OCI-LY7 (cell line): ENCODE results near the gene EVI5. TPM values are rescaled to one million over a fixed set of nuclear protein-coding genes. Genes with fewer than 3 reads are reported as not detected.
A peak's percentile ranks its signal among the peaks of the same experiment; 100 is the strongest.

Experiments
- BruUV-seq: library from RNA; stranded (reverse); fragments of 400-500 nt; replicated peaks from 2 replicates; lab custom pipeline; 2021; lab: Mats Ljungman, UMichigan
- CTCF ChIA-PET: fragments of 300-600 bp; sonication (Branson Sonifier 250); formaldehyde crosslinking; loops from one replicate; lab custom pipeline; 2022; ENCODE audit warnings: antibody characterized with exemption; ENCODE audit not compliant: unreplicated experiment; lab: Charles Lee
- POLR2A ChIA-PET: fragments of 300-600 bp; sonication (Branson Sonifier 250); formaldehyde crosslinking; loops from one replicate; lab custom pipeline; 2022; ENCODE audit warnings: antibody characterized with exemption; lab: Charles Lee
- DNase-seq: peaks from one replicate; pipeline ENCODE4 v3.0.0-alpha.2; 2015; ENCODE audit warnings: low spot score
- H2AFZ ChIP-seq: fragments of 200-600 bp; sonication (generic), shearing (Covaris generic); 2 replicates; pipeline ENCODE4 v1.6.1; 2014; ENCODE audit warnings: mild to moderate bottlenecking, antibody characterized with exemption, low read length, moderate library complexity
- H3K27ac ChIP-seq: fragments of 200-600 bp; sonication (generic); 2 replicates; pipeline ENCODE4 v1.5.1; 2014; ENCODE audit warnings: mixed run types, low read depth, mild to moderate bottlenecking, moderate library complexity, low read length, inconsistent platforms; ENCODE audit not compliant: poor library complexity, severe bottlenecking
- H3K36me3 ChIP-seq: fragments of 200-600 bp; sonication (generic); 2 replicates; pipeline ENCODE4 v1.6.1; 2014; ENCODE audit warnings: mild to moderate bottlenecking, antibody characterized with exemption, low read length, moderate library complexity, mixed read lengths; ENCODE audit not compliant: insufficient read depth
- H3K4me1 ChIP-seq: fragments of 200-600 bp; sonication (generic); 2 replicates; pipeline ENCODE4 v1.5.1; 2014; ENCODE audit warnings: mild to moderate bottlenecking, low read length; ENCODE audit not compliant: insufficient read depth, poor library complexity, severe bottlenecking
- H3K4me2 ChIP-seq: fragments of 200-600 bp; sonication (generic); 2 replicates; pipeline ENCODE4 v1.6.1; 2014; ENCODE audit warnings: mild to moderate bottlenecking, low read length
- H3K4me3 ChIP-seq: fragments of 200-600 bp; sonication (generic); 2 replicates; pipeline ENCODE4 v1.5.1; 2014; ENCODE audit warnings: mild to moderate bottlenecking, low read depth, low read length; ENCODE audit not compliant: poor library complexity, severe bottlenecking
- H3K79me2 ChIP-seq: fragments of 200-600 bp; sonication (generic); 2 replicates; pipeline ENCODE4 v1.6.1; 2016; ENCODE audit warnings: low read depth, mild to moderate bottlenecking, low read length, moderate library complexity, mixed read lengths; ENCODE audit not compliant: insufficient read depth
- H3K9me2 ChIP-seq: fragments of 200-600 bp; sonication (generic); 2 replicates; pipeline ENCODE4 v1.6.1; 2016; ENCODE audit warnings: mild to moderate bottlenecking, low read length, mixed read lengths; ENCODE audit not compliant: insufficient read depth
- H3K9me3 ChIP-seq: fragments of 200-600 bp; sonication (generic); 2 replicates; pipeline ENCODE4 v1.6.1; 2014; ENCODE audit warnings: mild to moderate bottlenecking, mixed run types, low read length, mixed read lengths
- H4K20me1 ChIP-seq: fragments of 200-600 bp; sonication (generic); 2 replicates; pipeline ENCODE4 v1.6.1; 2014; ENCODE audit warnings: mild to moderate bottlenecking, antibody characterized with exemption, low read length, moderate library complexity, mixed read lengths; ENCODE audit not compliant: insufficient read depth
- CTCF ChIP-seq: fragments of 200-600 bp; sonication (generic); conservative IDR thresholded peaks from 2 replicates; pipeline ENCODE4 v1.5.1; 2014; ENCODE audit warnings: mild to moderate bottlenecking, antibody characterized with exemption, low read length, moderate library complexity, mixed read lengths
- EZH2phosphoT487 ChIP-seq: fragments of 200-600 bp; sonication (generic); IDR thresholded peaks from 2 replicates; pipeline ENCODE4 v1.6.1; 2018; ENCODE audit warnings: low read depth, borderline replicate concordance, mild to moderate bottlenecking, mixed run types, antibody characterized with exemption, low read length, moderate library complexity, mixed read lengths
- intact Hi-C: fragments of 100-400 bp; cut with micrococcal nuclease; formaldehyde crosslinking; loops from one replicate; pipeline ENCODE4 v1.10.0; 2022; ENCODE audit not compliant: unreplicated experiment
- small RNA-seq: library from RNA; depleted of rRNA; stranded (forward); fragments of <200 nt; gene quantifications from one replicate; pipeline ENCODE3, GENCODE V24; 2014
- total RNA-seq, 2 experiments: library from RNA; depleted of rRNA in 1 of 2; stranded (reverse); fragments of >200 nt in 1 of 2; shearing (Covaris generic) in 1 of 2; gene quantifications; 2 replicates each; pipeline ENCODE4 v1.2.3, GENCODE V29; 2014 to 2022

Gene EVI5
- total RNA-seq, 2 experiments from 2014 or later, result 15.1 to 27.8 TPM

- intact Hi-C loops, result no loop called here
- peak; percentile 42 for DNase-seq
- Histone ChIP-seq H3K4me1 (no peaks in the 10 kb centered on the region), H3K9me2 (no peaks in the 10 kb centered on the region), H3K4me3 (no peak overlapping the region), H4K20me1 (no peaks in the 10 kb centered on the region), H3K9me3 (no peaks in the 10 kb centered on the region), H3K27ac (no peak overlapping the region), H2AFZ (peak overlapping the region; percentile 3; the same call in 1 of the 2 replicates), H3K4me2 (peak overlapping the region; percentile 7; the same call in 1 of the 2 replicates), H3K36me3 (no peaks in the 10 kb centered on the region), H3K79me2 (no peaks in the 10 kb centered on the region)
- peak; percentile 48; the same call in 1 of the 2 replicates for TF ChIP-seq CTCF
- TF ChIP-seq EZH2phosphoT487, result no peak
- BruUV-seq, result no TSS peak
- POLR2A ChIA-PET, result interaction anchor here (0.7 kb wide), 1 partner anchor 42 kb away, joined by 3 read pairs; no protein-coding TSS in a partner anchor
- CTCF ChIA-PET, result no interaction called here
These were observed 323.4 kb downstream of the EVI5 start for GRCh38 chr1:92461364-92462097.

GRCh38 chr1:92459871-92460320 is 325.0 kb downstream of the EVI5 start:
- TF ChIP-seq CTCF (no peak), EZH2phosphoT487 (no peak)
- Histone ChIP-seq H3K4me3 (no peak overlapping the region), H3K36me3 (no peaks in the 10 kb centered on the region), H3K4me1 (no peaks in the 10 kb centered on the region), H3K4me2 (no peak overlapping the region), H3K9me3 (no peaks in the 10 kb centered on the region), H3K27ac (no peak overlapping the region), H2AFZ (no peak overlapping the region), H4K20me1 (no peaks in the 10 kb centered on the region), H3K79me2 (no peaks in the 10 kb centered on the region), H3K9me2 (no peaks in the 10 kb centered on the region)
- intact Hi-C loops, result no loop called here
- ChIA-PET POLR2A (interaction anchor here (0.6 kb wide), 1 partner anchor 132 kb away, joined by 5 read pairs; no protein-coding TSS in a partner anchor), CTCF (no interaction called here)
- DNase-seq, result no peak
- BruUV-seq, result no TSS peak

Small RNA genes within 50 kb of the gene (small RNA-seq; reads per million reads assigned to genes)
- gene AC104332.2 (not detected), gene RNU4-59P (not detected)

Other genes starting within 250 kb of the EVI5 start
- gene RPL5, start 46.9 kb upstream of the EVI5 start, total RNA-seq (2014; rRNA removed; shearing (Covaris generic)), result 1,862 and 2,614 TPM in 2 replicates
- gene RPL5, start 46.9 kb upstream of the EVI5 start, total RNA-seq (2022), result 1,651 and 1,677 TPM in 2 replicates
- gene DIPK1A, start 176.4 kb upstream of the EVI5 start, total RNA-seq (2014; rRNA removed; shearing (Covaris generic)), result 13.0 and 13.5 TPM in 2 replicates
- gene DIPK1A, start 176.4 kb upstream of the EVI5 start, total RNA-seq (2022), result 25.4 and 26.2 TPM in 2 replicates